GM18511 (cell line): ENCODE data around the gene CSNK2A2.

ENCODE experiments used
- ATAC-seq: cut with Tn5 transposase; IDR thresholded peaks from one replicate; pipeline ENCODE4 v1.9.1; 2021; ENCODE audit warnings: mild to moderate bottlenecking, moderate library complexity; ENCODE audit not compliant: unreplicated experiment

Gene CSNK2A2

GRCh38 chr16:58200004-58200797 lies 2.3 kb upstream of the CSNK2A2 start:
- ATAC-seq = no peak

GRCh38 chr16:58198803-58199411 lies 1.0 kb upstream of the CSNK2A2 start:
- no peak for ATAC-seq

- ATAC-seq = peak; percentile 43
Observed at GRCh38 chr16:58197314-58198012, 443 bp downstream of the CSNK2A2 start.

GRCh38 chr16:58196898-58197313 lies 1.0 kb downstream of the CSNK2A2 start:
- ATAC-seq = no peak

DNA sequence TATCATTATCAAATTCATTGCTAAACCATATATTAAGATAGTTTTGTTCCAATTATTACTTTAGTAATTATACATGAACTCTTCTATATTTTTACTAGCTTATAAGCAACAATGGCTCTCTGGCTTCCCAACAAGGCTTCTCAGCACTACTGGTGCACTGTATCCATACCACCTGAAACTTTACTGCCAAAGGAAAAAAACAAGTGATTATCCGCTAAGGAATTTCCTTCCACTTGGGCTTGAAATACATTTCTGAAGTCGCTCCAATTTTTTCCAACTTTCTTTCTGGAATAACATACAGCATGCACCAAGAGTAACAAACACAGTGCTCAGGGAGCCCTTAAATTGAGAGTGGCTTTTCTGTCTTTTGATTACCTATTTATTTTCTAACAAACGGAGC lies 2.1 kb downstream of the CSNK2A2 start:
- no peak for ATAC-seq

DNA sequence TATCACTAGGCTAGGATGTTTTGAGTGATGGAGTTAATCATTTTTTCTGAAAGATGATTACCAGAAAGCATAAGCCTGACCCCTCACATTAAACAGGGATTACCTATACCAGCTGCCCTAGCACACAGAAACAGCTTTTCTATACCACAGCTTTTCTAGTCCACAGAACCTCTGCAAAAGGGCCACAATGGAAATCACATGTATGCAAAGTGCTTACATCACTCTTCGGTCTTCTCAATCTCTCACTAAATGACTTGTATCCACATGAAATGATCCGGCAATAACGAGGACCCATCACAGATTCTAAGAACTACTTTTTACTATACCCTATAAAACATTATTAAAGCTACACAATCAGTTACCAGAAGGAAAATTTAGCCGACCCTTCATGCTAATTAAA lies 2.6 kb downstream of the CSNK2A2 start:
- ATAC-seq = no peak

- ATAC-seq = no peak
Observed at GRCh38 chr16:58194790-58195189, 3.1 kb downstream of the CSNK2A2 start.

- ATAC-seq = no peak
Observed at GRCh38 chr16:58187665-58188421, 10.1 kb downstream of the CSNK2A2 start.

DNA sequence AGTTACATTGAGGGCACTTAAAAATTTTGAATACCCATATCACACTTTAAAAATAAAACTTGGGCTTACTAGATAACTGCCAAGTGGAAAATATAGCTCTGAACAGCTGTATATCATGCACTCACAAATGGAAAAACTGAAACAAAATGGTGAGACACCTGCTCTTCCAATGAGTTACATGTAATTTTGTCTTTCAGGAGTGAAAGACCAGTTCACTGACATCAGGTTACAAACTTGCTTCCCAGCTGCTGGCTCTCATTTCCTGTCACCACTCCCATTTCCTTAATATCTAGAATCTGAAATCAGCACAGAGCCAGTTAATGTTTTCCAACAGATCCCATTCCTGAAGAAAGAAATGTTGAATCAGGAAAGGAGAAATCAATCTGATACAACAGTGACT lies 10.8 kb downstream of the CSNK2A2 start:
- no peak for ATAC-seq

DNA sequence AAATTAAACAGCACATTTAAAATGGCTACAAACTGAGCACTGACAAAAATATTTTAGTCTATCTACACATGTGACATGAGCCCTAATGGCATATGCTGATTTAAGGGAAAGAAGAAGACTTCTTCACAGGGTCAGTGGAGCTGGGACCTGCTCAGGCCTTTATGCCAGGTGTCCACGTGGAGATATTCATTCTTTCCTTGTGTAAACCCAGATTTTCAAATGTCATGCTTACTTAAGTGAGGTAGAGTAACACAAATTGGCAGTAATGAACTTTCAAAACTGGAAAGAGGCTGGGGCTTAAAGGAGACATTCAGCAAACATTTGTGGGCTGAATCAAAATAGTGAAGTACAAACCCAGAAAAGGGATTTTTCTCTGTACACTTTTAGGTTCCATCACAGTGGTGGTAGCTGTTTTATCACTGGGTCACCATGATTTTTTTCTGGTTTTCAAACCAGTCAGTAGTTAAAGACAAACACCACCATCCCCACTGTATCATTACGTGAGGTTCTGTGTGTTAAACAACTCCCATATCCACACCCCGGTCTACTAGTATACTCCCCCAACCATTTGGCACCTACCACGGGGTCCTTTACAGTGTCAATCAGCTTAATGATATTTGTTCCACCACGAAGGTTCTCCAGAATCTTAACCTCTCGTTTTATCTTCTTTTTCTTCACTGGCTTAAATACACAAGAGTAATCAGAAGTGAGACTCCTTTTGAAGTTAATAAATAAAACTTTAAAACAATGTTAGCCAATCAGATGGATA lies 11.5 kb downstream of the CSNK2A2 start:
- ATAC-seq = no peak

DNA sequence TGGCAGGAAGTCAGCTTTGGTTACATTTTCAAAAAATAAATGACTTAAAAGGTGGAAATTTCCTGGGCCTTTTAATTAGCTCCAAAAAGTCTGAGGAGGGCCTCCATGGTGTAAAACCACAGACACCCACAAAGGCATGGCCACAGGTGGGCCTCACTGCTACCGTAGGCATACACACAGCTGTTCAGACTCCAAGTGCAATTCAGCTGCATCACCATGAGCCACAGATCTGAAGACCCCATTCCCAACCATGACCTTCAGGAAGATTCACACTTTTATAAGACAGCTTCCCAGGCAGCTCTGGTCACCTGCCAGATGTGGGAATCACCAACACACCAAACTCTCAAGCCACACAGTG lies 20.6 kb downstream of the CSNK2A2 start:
- ATAC-seq = no peak

DNA sequence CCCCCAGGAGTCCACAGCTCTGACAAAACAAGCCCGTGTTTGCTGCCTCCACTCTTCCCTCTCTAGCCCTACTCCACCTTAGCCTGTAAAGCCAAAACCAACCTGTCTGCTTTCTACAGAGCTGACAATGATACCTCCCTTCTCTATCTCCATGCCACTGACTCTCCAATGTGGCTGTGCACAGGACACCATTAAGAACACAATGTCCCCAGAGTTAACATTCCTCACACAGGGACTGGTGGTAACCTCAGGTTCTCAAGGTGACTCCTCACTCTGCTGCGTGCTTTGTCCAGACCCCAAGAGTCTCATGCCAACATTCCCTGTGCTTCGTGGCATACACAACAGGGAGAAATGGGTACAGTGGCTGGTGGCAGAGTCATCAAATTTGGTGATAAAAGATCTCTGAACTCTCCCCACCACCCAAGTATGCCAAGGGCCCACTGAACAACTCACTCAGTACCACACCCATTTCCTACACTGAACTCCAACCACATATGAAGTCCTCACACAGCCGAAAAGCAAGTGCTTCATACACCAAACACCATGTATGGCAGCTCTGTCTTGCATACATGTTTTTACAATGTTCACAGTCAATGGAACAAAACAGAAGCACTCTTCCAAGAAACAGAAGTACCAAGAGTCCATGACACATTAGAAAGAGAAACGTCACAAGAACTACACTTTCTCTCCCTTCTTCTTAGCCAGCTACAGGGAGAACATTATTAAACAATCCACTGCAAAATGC lies 21.1 kb downstream of the CSNK2A2 start:
- ATAC-seq = no peak

DNA sequence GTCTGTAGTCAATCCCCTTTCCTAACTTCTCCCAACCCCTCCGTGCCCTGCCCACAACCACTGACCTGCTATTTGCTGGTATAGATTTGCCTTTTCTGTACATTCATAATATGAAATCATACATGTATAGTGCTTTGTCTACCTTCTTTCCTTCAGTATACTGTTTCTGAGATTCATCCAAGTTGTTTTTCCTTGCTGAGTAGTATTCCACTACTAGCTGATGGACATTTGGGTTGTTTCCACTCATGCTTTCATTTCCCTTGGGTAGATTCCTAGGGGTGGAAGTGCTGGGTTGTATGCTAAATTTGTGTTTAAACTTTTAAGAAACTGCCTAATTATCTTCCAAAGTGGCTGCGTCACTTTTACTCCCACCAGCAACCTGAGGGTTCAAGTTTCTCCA lies 27.7 kb downstream of the CSNK2A2 start:
- no peak for ATAC-seq

GRCh38 chr16:58160855-58161254 lies 37.1 kb downstream of the CSNK2A2 start:
- no peak for ATAC-seq

GRCh38 chr16:58158725-58159124 lies 39.2 kb downstream of the CSNK2A2 start:
- ATAC-seq = no peak

DNA sequence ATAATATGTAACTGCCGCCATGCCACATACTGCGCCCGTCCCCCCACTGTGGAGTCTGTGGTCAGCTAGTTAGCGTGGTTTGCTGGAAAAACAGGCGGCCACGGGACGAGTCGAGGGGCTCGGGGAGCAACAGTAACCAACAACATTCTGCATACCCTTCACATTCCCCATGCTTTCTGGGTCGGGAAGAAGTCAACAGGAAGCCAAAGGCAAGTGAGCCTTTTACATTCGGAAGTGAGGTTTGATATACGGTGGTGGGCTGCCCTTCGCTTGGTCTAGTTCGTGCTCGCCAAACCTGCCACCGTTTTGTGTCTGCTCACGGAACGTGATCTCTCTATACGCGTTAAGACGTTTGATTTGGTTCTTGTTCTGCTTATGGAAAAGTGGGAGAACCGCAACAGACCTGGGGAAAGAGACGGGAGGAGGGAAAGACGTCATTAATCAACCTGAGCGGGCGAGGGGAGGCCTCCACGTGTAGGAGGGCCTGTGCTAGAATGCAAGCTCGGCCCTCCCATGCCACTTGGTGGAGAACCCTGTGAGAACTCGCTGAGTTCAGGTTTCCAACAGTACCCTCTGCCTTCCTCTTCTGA lies 39.9 kb downstream of the CSNK2A2 start:
- no peak for ATAC-seq

- no peak for ATAC-seq
Observed at GRCh38 chr16:58157239-58157638, 40.7 kb downstream of the CSNK2A2 start.

GRCh38 chr16:58155839-58156238 lies 42.1 kb downstream of the CSNK2A2 start:
- ATAC-seq = no peak

GRCh38 chr16:58154345-58154744 lies 43.6 kb downstream of the CSNK2A2 start:
- ATAC-seq = no peak
